ENCODE measurements around the gene NTRK3. TPM values are rescaled to one million over a fixed set of nuclear protein-coding genes. Genes with fewer than 3 reads are reported as not detected.

Gene NTRK3
- total and polyA plus RNA-seq, 2 experiments from 2014 or later: not detected

- Histone ChIP-seq H3K79me2 (ENCODE audit: insufficient read depth) (no peaks in the 10 kb centered on the region), H3K27ac (no peak overlapping the region), H3K4me2 (ENCODE audit: unreplicated experiment) (no peak overlapping the region), H3K9me2 (ENCODE audit: insufficient read depth) (no peaks in the 10 kb centered on the region), H3K9me3 (ENCODE audit: low read depth) (no peaks in the 10 kb centered on the region), H2AFZ (no peak overlapping the region), H4K20me1 (ENCODE audit: insufficient read depth) (no peaks in the 10 kb centered on the region), H3K36me3 (ENCODE audit: low read depth) (no peaks in the 10 kb centered on the region), H3K9ac (no peak overlapping the region), H3K4me3 (no peak overlapping the region), H3F3A (ENCODE audit: insufficient read depth) (no peaks in the 10 kb centered on the region), H3K4me1 (ENCODE audit: insufficient read depth) (no peaks in the 10 kb centered on the region), H3K27me3 (replicated peaks; ENCODE audit: insufficient read depth) (no peaks in the 10 kb centered on the region)
- DNase-seq: no peak
- no peak for TF ChIP-seq EZH2 (IDR thresholded peaks at IDR 0.05; ENCODE audit: insufficient read depth, poor library complexity, severe bottlenecking)
- no peak for TF ChIP-seq EZH2phosphoT487 (IDR thresholded peaks at IDR 0.05; ENCODE audit: insufficient read depth, low read depth)
- WGBS, 2 experiments (ENCODE audit: low coverage in 1 of 2, low lambda C conversion rate in 2 of 2, missing lambda C conversion rate in 2 of 2): 37 to 54% methylated on average over 4 of the region's 4 CpGs
- in situ Hi-C loops (cut with MboI): no loop called here
These were observed 166.8 kb downstream of the NTRK3 start for GRCh38 chr15:88089731-88090130.

DNA sequence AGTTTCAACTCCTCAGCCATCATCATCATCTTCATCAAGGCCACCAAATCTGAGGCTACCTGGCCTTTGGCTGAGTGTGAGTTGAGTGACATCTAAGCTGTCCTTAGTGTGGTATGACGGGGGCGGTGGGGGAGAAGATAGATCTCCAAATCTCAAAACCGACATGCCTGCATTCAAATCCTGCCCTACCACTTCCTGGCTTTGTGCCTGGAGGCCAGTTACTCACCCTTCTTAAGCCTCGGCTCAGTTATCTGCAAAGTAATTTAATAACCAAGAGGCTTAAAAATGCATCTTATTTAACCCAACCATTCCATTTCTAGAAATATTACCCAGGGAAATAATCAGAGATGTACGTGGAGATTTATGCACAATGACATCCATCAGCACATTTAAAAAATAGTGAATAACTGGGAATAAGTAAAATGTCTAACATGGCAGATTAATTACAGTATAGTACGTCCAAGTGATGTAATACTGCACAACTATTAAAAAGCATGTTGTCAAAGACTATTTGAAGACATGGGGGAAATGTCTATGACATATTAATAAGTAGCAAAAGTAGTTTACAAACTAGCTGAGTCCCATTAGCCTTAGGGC, 167.4 kb downstream of the NTRK3 start:
- DNase-seq: peak; percentile 12
- Histone ChIP-seq H3K27ac (no peak overlapping the region), H3K9me3 (ENCODE audit: low read depth) (no peaks in the 10 kb centered on the region), H3K4me2 (ENCODE audit: unreplicated experiment) (no peak overlapping the region), H3K9ac (no peak overlapping the region), H4K20me1 (ENCODE audit: insufficient read depth) (no peaks in the 10 kb centered on the region), H3K36me3 (ENCODE audit: low read depth) (no peaks in the 10 kb centered on the region), H2AFZ (no peak overlapping the region), H3K79me2 (ENCODE audit: insufficient read depth) (no peaks in the 10 kb centered on the region), H3K9me2 (ENCODE audit: insufficient read depth) (no peaks in the 10 kb centered on the region), H3K27me3 (replicated peaks; ENCODE audit: insufficient read depth) (no peaks in the 10 kb centered on the region), H3K4me3 (no peak overlapping the region), H3F3A (ENCODE audit: insufficient read depth) (no peaks in the 10 kb centered on the region), H3K4me1 (ENCODE audit: insufficient read depth) (no peaks in the 10 kb centered on the region)
- in situ Hi-C loops (cut with MboI): no loop called here
- TF ChIP-seq EZH2phosphoT487 (IDR thresholded peaks at IDR 0.05; ENCODE audit: insufficient read depth, low read depth) (no peak), EZH2 (IDR thresholded peaks at IDR 0.05; ENCODE audit: insufficient read depth, poor library complexity, severe bottlenecking) (no peak)
- 38 to 54% methylated on average over 6 of the region's 6 CpGs for WGBS, 2 experiments (ENCODE audit: low coverage in 1 of 2, low lambda C conversion rate in 2 of 2, missing lambda C conversion rate in 2 of 2)

GRCh38 chr15:88083811-88084760, 172.5 kb downstream of the NTRK3 start:
- H3K4me3 ChIP-seq: no peak overlapping the region
- no peak overlapping the region for H3K4me2 ChIP-seq (ENCODE audit: unreplicated experiment)
- H2AFZ ChIP-seq: no peak overlapping the region
- H3K36me3 ChIP-seq (ENCODE audit: low read depth): no peaks in the 10 kb centered on the region
- H3K9ac ChIP-seq: no peak overlapping the region
- no peaks in the 10 kb centered on the region for H3K4me1 ChIP-seq (ENCODE audit: insufficient read depth)
- H3F3A ChIP-seq (ENCODE audit: insufficient read depth): no peaks in the 10 kb centered on the region
- 8 to 11% methylated on average over 9 of the region's 9 CpGs for WGBS, 2 experiments (ENCODE audit: low coverage in 1 of 2, low lambda C conversion rate in 2 of 2, missing lambda C conversion rate in 2 of 2)
- no peaks in the 10 kb centered on the region for H3K79me2 ChIP-seq (ENCODE audit: insufficient read depth)
- DNase-seq: peak; percentile 52
- in situ Hi-C loops (cut with MboI): no loop called here
- H3K27me3 ChIP-seq (replicated peaks; ENCODE audit: insufficient read depth): no peaks in the 10 kb centered on the region; the same call in 1 of the 2 replicates
- no peaks in the 10 kb centered on the region for H3K9me2 ChIP-seq (ENCODE audit: insufficient read depth)
- no peak overlapping the region for H3K27ac ChIP-seq
- TF ChIP-seq EZH2phosphoT487 (IDR thresholded peaks at IDR 0.05; ENCODE audit: insufficient read depth, low read depth) (no peak), EZH2 (IDR thresholded peaks at IDR 0.05; ENCODE audit: insufficient read depth, poor library complexity, severe bottlenecking) (no peak)
- H3K9me3 ChIP-seq (ENCODE audit: low read depth): no peaks in the 10 kb centered on the region
- H4K20me1 ChIP-seq (ENCODE audit: insufficient read depth): no peaks in the 10 kb centered on the region

GRCh38 chr15:88080616-88081015, 175.9 kb downstream of the NTRK3 start:
- Histone ChIP-seq H3K4me1 (ENCODE audit: insufficient read depth) (no peaks in the 10 kb centered on the region), H3K9ac (no peak overlapping the region), H3K4me2 (ENCODE audit: unreplicated experiment) (no peak overlapping the region), H3K27ac (no peak overlapping the region), H4K20me1 (ENCODE audit: insufficient read depth) (no peaks in the 10 kb centered on the region), H3F3A (ENCODE audit: insufficient read depth) (no peaks in the 10 kb centered on the region), H3K79me2 (ENCODE audit: insufficient read depth) (no peaks in the 10 kb centered on the region), H3K9me2 (ENCODE audit: insufficient read depth) (no peaks in the 10 kb centered on the region), H3K36me3 (ENCODE audit: low read depth) (no peaks in the 10 kb centered on the region), H3K4me3 (no peak overlapping the region), H3K9me3 (ENCODE audit: low read depth) (no peaks in the 10 kb centered on the region), H2AFZ (no peak overlapping the region), H3K27me3 (replicated peaks; ENCODE audit: insufficient read depth) (no peaks in the 10 kb centered on the region; the same call in 1 of the 2 replicates)
- no peak for DNase-seq
- WGBS, 2 experiments (ENCODE audit: low coverage in 1 of 2, low lambda C conversion rate in 2 of 2, missing lambda C conversion rate in 2 of 2): 24 to 29% methylated on average over 3 of the region's 3 CpGs
- in situ Hi-C loops (cut with MboI): no loop called here
- TF ChIP-seq EZH2phosphoT487 (IDR thresholded peaks at IDR 0.05; ENCODE audit: insufficient read depth, low read depth) (no peak), EZH2 (IDR thresholded peaks at IDR 0.05; ENCODE audit: insufficient read depth, poor library complexity, severe bottlenecking) (no peak)
